NB4 (cell line): ENCODE measurements around the gene NAGS.
"Not testable (repeated sequence)": the region's sequence is repeated elsewhere in the genome, so short reads cannot be mapped to it uniquely, and the experiment has no call there.

Experiments used
- DNase-seq: peaks from one replicate; pipeline ENCODE4 v3.0.0; 2010; ENCODE audit warnings: low read depth
- H3K4me3 ChIP-seq: one replicate; pipeline ENCODE4 v1.5.1; 2011; ENCODE audit warnings: mild to moderate bottlenecking, low read depth, low read length, moderate library complexity
- CTCF ChIP-seq: IDR thresholded peaks from one replicate; pipeline ENCODE4 v1.5.1; 2012; ENCODE audit warnings: low read depth, low read length
- MYC ChIP-seq: IDR thresholded peaks from 2 replicates; pipeline ENCODE4 v1.6.1; 2011; ENCODE audit warnings: low read depth, low read length
- POLR2A ChIP-seq: IDR thresholded peaks from 2 replicates; pipeline ENCODE4 v1.6.1; 2011; ENCODE audit warnings: mild to moderate bottlenecking; ENCODE audit not compliant: insufficient read length; ENCODE audit errors: extremely low read depth
- TF ChIP-seq, protein P1 (sequence below): IDR thresholded peaks from 2 replicates; pipeline ENCODE4 v1.6.1; 2011; ENCODE audit warnings: low read depth, low read length

Gene NAGS

GRCh38 chr17:43967251-43967875, 37.1 kb upstream of the NAGS start:
- no peak overlapping the region for H3K4me3 ChIP-seq
- TF ChIP-seq, protein P1, sequence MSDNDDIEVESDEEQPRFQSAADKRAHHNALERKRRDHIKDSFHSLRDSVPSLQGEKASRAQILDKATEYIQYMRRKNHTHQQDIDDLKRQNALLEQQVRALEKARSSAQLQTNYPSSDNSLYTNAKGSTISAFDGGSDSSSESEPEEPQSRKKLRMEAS = no peak
- TF ChIP-seq MYC = no peak
- no peak for TF ChIP-seq POLR2A
- no peak for TF ChIP-seq CTCF
- no peak for DNase-seq

GRCh38 chr17:43970366-43970765, 34.1 kb upstream of the NAGS start:
- DNase-seq = no peak
- TF ChIP-seq, protein P1 = no peak
- TF ChIP-seq POLR2A = no peak
- TF ChIP-seq MYC = no peak
- no peak for TF ChIP-seq CTCF

GRCh38 chr17:43971436-43971835, 33.0 kb upstream of the NAGS start:
- not testable (repeated sequence) for H3K4me3 ChIP-seq, DNase-seq

More at GRCh38 chr17:43970366-43970765, 34.1 kb upstream of the NAGS start:
- H3K4me3 ChIP-seq = no peak overlapping the region

GRCh38 chr17:43972444-43973212, 31.8 kb upstream of the NAGS start:
- DNase-seq, H3K4me3 ChIP-seq: not testable (repeated sequence)

DNA sequence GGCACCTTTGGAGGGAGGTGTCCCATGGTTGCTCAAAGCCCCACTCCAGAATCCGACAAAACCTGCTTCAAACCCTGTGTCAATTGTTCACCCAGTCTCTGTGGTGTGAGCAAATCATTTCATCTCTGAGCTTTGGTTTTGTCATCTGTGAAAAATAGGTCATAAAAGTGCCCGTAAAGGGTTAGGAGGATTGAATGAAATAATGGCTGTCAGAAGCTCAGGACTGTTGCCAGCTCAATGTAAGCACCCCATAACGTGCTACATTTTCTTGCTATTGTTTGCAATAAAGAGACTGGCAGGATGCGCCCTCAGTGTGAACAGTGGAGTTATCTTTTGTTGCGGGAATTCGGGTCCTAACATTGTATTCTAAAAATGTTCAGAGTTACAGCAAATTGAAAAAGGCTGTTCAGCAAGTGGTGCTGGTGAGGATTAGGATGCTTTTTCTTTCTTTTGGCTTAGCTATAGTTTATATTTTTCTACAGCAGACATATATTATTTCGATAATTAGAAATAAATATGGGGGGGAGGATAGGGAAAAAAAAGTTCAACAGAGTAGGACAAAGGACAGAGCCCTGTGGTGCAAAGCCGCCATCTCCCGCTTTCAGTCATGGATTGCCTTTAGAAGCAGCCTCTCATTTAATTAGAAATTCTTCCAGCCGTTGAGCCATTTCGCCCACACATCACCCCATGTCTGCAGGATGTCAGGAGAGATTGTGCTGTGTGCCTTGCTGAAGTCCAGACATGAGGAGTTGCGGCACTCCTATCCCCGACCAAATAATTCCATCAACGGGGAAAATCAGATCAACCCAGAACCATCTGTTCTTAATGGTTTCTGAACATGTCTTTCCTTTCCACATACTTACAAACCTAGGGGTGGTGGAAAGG, 29.8 kb upstream of the NAGS start:
- no peak overlapping the region for H3K4me3 ChIP-seq
- DNase-seq = no peak
- TF ChIP-seq POLR2A = no peak
- no peak for TF ChIP-seq MYC
- TF ChIP-seq, protein P1 = no peak
- no peak for TF ChIP-seq CTCF

DNA sequence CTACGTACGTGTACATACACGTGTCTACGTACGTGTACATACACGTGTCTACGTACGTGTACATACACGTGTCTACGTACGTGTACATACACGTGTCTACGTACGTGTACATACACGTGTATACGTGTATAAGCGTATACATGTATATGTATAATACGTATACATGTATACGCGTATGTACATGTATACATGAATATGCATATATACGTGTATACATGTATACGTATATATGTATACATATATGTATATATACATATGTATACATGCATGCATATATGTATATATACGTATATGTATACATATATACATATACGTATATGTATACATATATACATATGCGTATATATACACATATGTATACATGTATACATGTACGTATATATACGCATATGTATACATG, 28.5 kb upstream of the NAGS start:
- TF ChIP-seq POLR2A = no peak
- no peak for TF ChIP-seq CTCF
- TF ChIP-seq MYC = no peak
- TF ChIP-seq, protein P1 = no peak
- no peak overlapping the region for H3K4me3 ChIP-seq
- no peak for DNase-seq
